HG03135 (cell line): ENCODE results near the gene MVB12B.

Source experiments
- ATAC-seq: cut with Tn5 transposase; IDR thresholded peaks from one replicate; pipeline ENCODE4 v1.9.1; 2021; ENCODE audit warnings: mild to moderate bottlenecking, moderate library complexity; ENCODE audit not compliant: unreplicated experiment

MVB12B gene

GRCh38 chr9:126486276-126486675, 159.6 kb downstream of the MVB12B start:
- ATAC-seq, result no peak

- no peak for ATAC-seq
Observed at GRCh38 chr9:126487856-126488255, 161.2 kb downstream of the MVB12B start.

GRCh38 chr9:126488310-126488709, 161.7 kb downstream of the MVB12B start:
- no peak for ATAC-seq

GRCh38 chr9:126488881-126489404, 162.3 kb downstream of the MVB12B start:
- no peak for ATAC-seq

GRCh38 chr9:126489581-126490213, 163.1 kb downstream of the MVB12B start:
- no peak for ATAC-seq

GRCh38 chr9:126490214-126490631, 163.6 kb downstream of the MVB12B start:
- no peak for ATAC-seq

GRCh38 chr9:126490871-126491567, 164.4 kb downstream of the MVB12B start:
- ATAC-seq, result no peak

- ATAC-seq, result no peak
Observed at GRCh38 chr9:126491568-126491879, 164.9 kb downstream of the MVB12B start.

- no peak for ATAC-seq
Observed at GRCh38 chr9:126491949-126492348, 165.3 kb downstream of the MVB12B start.

GRCh38 chr9:126494264-126494663, 167.6 kb downstream of the MVB12B start:
- no peak for ATAC-seq

- ATAC-seq, result no peak
Observed at GRCh38 chr9:126494746-126495145, 168.1 kb downstream of the MVB12B start.

GRCh38 chr9:126495411-126496180, 169.0 kb downstream of the MVB12B start:
- ATAC-seq, result no peak

GRCh38 chr9:126496181-126496576, 169.6 kb downstream of the MVB12B start:
- ATAC-seq, result no peak

- ATAC-seq, result no peak
Observed at GRCh38 chr9:126496781-126497659, 170.4 kb downstream of the MVB12B start.

GRCh38 chr9:126497660-126498275, 171.1 kb downstream of the MVB12B start:
- ATAC-seq, result no peak

- ATAC-seq, result no peak
Observed at GRCh38 chr9:126498331-126498730, 171.7 kb downstream of the MVB12B start.

GRCh38 chr9:126499005-126499910, 172.6 kb downstream of the MVB12B start:
- no peak for ATAC-seq

- no peak for ATAC-seq
Observed at GRCh38 chr9:126499911-126500599, 173.4 kb downstream of the MVB12B start.
